Cardiac muscle cell (in vitro differentiated cells and primary cell): ENCODE measurements around the gene SPATA16. TPM values are rescaled to one million over a fixed set of nuclear protein-coding genes. Genes with fewer than 3 reads are reported as not detected.

Experiments
- DNase-seq, 2 donors: peaks; one replicate each; pipeline versions ENCODE4 v3.0.0 to v3.0.0-alpha.2; 2010 to 2017; ENCODE audit warnings: low read depth in 1 of 2, low spot score in 1 of 2
- H3K27ac ChIP-seq: fragments of 200-600 bp; sonication (generic); 2 replicates; pipeline ENCODE4 v1.5.1; 2016
- H3K27me3 ChIP-seq: fragments of 200-600 bp; sonication (generic); 2 replicates; pipeline ENCODE4 v1.6.0; 2016; ENCODE audit warnings: control low read depth
- H3K36me3 ChIP-seq: fragments of 200-600 bp; sonication (generic); 2 replicates; pipeline ENCODE4 v1.5.1; 2016; ENCODE audit warnings: control low read depth
- H3K4me1 ChIP-seq: fragments of 200-600 bp; sonication (generic); 2 replicates; pipeline ENCODE4 v1.8.1; 2017; ENCODE audit warnings: low read depth, mild to moderate bottlenecking, mixed run types
- H3K4me3 ChIP-seq: fragments of 200-600 bp; sonication (generic); 2 replicates; pipeline ENCODE4 v1.5.1; 2016; ENCODE audit warnings: mild to moderate bottlenecking
- H3K9me3 ChIP-seq: fragments of 200-600 bp; sonication (generic); 2 replicates; pipeline ENCODE4 v1.5.1; 2017; ENCODE audit warnings: low read depth, mild to moderate bottlenecking, control low read depth
- polyA plus RNA-seq: library from polyadenylated mRNA; unstranded; fragments of >200 nt; fragmentation: Nextera tagmentation; extraction: Ambion mirVana; gene quantifications from 2 replicates; pipeline ENCODE4 v1.2.1, GENCODE V29; 2016
- total RNA-seq: library from RNA; depleted of rRNA; stranded (reverse); fragments of >200 nt; gene quantifications from 2 replicates; pipeline ENCODE4 v1.2.3, GENCODE V29; 2016
- TF ChIP-seq, protein P1 (sequence below): IDR thresholded peaks from 2 replicates; pipeline ENCODE4 v1.5.1; 2012; ENCODE audit warnings: low read depth, mild to moderate bottlenecking, low read length

SPATA16 gene
- total and polyA plus RNA-seq, 2 experiments from 2014 or later: not detected

- Histone ChIP-seq H3K4me3 (no peak overlapping the region), H3K4me1 (peaks cover 12% of the 10 kb centered on the region), H3K27me3 (no peaks in the 10 kb centered on the region), H3K9me3 (no peaks in the 10 kb centered on the region), H3K36me3 (no peaks in the 10 kb centered on the region), H3K27ac (no peak overlapping the region)
- DNase-seq: peak in 1 of 2 donors; percentile 73
- TF ChIP-seq, protein P1, sequence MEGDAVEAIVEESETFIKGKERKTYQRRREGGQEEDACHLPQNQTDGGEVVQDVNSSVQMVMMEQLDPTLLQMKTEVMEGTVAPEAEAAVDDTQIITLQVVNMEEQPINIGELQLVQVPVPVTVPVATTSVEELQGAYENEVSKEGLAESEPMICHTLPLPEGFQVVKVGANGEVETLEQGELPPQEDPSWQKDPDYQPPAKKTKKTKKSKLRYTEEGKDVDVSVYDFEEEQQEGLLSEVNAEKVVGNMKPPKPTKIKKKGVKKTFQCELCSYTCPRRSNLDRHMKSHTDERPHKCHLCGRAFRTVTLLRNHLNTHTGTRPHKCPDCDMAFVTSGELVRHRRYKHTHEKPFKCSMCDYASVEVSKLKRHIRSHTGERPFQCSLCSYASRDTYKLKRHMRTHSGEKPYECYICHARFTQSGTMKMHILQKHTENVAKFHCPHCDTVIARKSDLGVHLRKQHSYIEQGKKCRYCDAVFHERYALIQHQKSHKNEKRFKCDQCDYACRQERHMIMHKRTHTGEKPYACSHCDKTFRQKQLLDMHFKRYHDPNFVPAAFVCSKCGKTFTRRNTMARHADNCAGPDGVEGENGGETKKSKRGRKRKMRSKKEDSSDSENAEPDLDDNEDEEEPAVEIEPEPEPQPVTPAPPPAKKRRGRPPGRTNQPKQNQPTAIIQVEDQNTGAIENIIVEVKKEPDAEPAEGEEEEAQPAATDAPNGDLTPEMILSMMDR: no peak
These were observed 222.9 kb downstream of the SPATA16 start for GRCh38 chr3:172918165-172918564.

DNA sequence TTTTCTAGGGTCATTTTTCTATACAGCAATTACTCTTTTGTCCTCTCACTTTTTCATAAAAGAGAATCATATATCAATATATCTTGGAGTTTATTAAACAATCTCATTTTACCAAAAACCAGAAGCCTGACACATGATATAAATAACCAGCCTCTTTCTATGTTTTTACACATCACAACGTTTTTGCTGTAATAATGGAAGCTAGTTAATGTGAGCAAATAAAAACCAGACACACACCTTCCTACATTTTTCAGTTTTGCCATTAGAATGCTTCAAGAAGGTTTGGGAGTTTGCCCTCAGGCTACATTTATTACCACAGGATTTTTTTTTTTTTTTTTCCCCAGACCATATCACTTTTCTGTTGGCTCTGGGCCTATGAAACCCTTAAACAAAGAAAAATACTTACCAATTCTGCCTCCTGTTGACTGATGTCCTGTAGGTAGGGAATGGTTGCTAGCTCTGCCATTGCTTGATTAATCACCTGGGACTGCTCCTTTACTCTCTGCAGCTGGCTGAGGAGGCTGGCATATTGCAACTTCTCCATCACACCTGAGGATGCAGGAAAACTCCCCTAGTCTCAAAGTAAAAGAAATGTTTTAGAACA lies 225.0 kb downstream of the SPATA16 start:
- Histone ChIP-seq H3K27me3 (no peaks in the 10 kb centered on the region), H3K4me3 (no peak overlapping the region), H3K4me1 (peaks cover 6% of the 10 kb centered on the region), H3K36me3 (no peaks in the 10 kb centered on the region), H3K9me3 (no peaks in the 10 kb centered on the region), H3K27ac (no peak overlapping the region)
- TF ChIP-seq, protein P1: no peak
- DNase-seq: no peak

GRCh38 chr3:172914854-172915253 lies 226.2 kb downstream of the SPATA16 start:
- TF ChIP-seq, protein P1: no peak
- Histone ChIP-seq H3K9me3 (no peaks in the 10 kb centered on the region), H3K4me1 (peaks cover 6% of the 10 kb centered on the region), H3K27ac (no peak overlapping the region), H3K27me3 (no peaks in the 10 kb centered on the region), H3K4me3 (no peak overlapping the region), H3K36me3 (no peaks in the 10 kb centered on the region)
- DNase-seq: no peak

- TF ChIP-seq, protein P1: no peak
- no peaks in the 10 kb centered on the region for H3K9me3 ChIP-seq
These were observed 227.0 kb downstream of the SPATA16 start for GRCh38 chr3:172913911-172914655.

DNA sequence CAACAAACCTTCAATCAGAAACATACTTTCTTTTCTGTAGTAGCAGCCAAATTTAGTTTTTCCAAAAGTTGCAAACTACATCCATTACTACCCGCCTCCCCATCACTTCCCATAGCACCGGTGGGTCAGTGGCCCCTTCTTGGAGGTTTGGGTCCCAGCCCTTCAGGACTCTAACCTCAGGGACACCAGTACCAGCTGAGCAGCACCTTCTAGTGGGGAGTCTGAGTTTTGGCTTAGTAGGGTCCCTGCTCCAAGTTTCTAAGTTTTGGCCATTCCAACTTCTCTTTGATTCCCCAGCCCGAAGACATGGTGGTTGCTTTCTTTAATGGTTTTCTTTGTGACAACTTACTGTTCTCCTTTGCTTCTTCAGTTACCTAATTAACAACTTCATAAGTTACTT lies 229.9 kb downstream of the SPATA16 start:
- no peak overlapping the region for H3K27ac ChIP-seq

More at GRCh38 chr3:172913911-172914655, 227.0 kb downstream of the SPATA16 start:
- DNase-seq: no peak
- Histone ChIP-seq H3K27me3 (no peaks in the 10 kb centered on the region), H3K36me3 (no peaks in the 10 kb centered on the region), H3K4me3 (no peak overlapping the region), H3K27ac (no peak overlapping the region), H3K4me1 (peaks cover 6% of the 10 kb centered on the region)

More for the DNA sequence above, 229.9 kb downstream of the SPATA16 start:
- Histone ChIP-seq H3K36me3 (no peaks in the 10 kb centered on the region), H3K9me3 (no peaks in the 10 kb centered on the region), H3K27me3 (no peaks in the 10 kb centered on the region), H3K4me1 (peaks cover 3% of the 10 kb centered on the region), H3K4me3 (no peak overlapping the region)
- TF ChIP-seq, protein P1: no peak
- DNase-seq: no peak
